Measurements from ENCODE around the gene CTRB1. TPM values are rescaled to one million over a fixed set of nuclear protein-coding genes. Genes with fewer than 3 reads are reported as not detected.
A peak's percentile ranks its signal among the peaks of the same experiment; 100 is the strongest.

CTRB1 gene
- total RNA-seq, 1 experiment from 2014 or later = not detected

DNA sequence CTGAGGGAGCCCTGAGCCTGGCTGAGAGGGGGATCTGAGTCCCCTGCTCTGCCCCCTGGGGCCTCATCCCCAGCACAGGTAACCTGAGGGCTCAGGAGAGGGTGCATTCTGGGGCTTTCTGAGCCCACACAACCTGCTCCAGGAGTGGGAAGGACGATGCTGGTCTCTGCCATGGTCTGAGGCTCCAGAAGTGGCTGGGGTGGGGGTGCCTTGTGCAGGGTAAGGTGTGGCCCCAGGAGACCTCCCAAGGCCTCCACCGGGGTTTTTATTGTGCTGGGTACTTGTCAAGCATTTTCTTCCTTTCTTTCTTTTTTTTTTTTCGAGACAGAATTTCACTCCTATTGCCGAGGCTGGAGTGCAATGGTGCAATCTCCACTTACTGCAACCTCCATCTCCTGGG, 300 bp downstream of the CTRB1 start:
- H3K56ac ChIP-seq (ENCODE audit: insufficient read length, low read depth, low read length) = no peak overlapping the region
- no peaks in the 10 kb centered on the region for H3K4me1 ChIP-seq (ENCODE audit: insufficient read depth, low read length)
- Mint-ChIP-seq H3K9me3 (no peaks in the 10 kb centered on the region), H3K36me3 (ENCODE audit: insufficient read depth in 1 of 3, low read depth in 3 of 3) (no peaks in the 10 kb centered on the region), H3K27me3 (ENCODE audit: low read depth) (no peaks in the 10 kb centered on the region), H3K4me1 (0 out of 4 replicates have a peak, but pooled peaks cover 0 to 5% of the 10 kb centered on the region in 2 experiments), H3K4me3 (no peak overlapping the region), H3K27ac (peak overlapping the region in 1 of 3 experiments; percentile 70; a peak in 1 of 7 replicates)
- H2BK5ac ChIP-seq (ENCODE audit: insufficient read length, low read length) = no peak overlapping the region
- H4K8ac ChIP-seq (replicated peaks; ENCODE audit: insufficient read length, low read depth, low read length) = no peak overlapping the region
- H2AK5ac ChIP-seq (ENCODE audit: insufficient read length, low read length) = no peak overlapping the region
- no peak overlapping the region for H3K27ac ChIP-seq (ENCODE audit: insufficient read length, low read depth, low read length)
- H2BK12ac ChIP-seq (ENCODE audit: insufficient read length, low read depth, low read length) = no peak overlapping the region
- no peak for TF ChIP-seq CTCF (conservative IDR thresholded peaks at IDR 0.05)
- no peak overlapping the region for H3K4me2 ChIP-seq (ENCODE audit: insufficient read depth, insufficient read length, low read length)
- no peaks in the 10 kb centered on the region for H3K27me3 ChIP-seq (ENCODE audit: insufficient read depth, low read length)
- no peak overlapping the region for H2BK120ac ChIP-seq (ENCODE audit: low read depth, low read length, poor library complexity, severe bottlenecking)
- H2BK20ac ChIP-seq (ENCODE audit: low read depth, low read length, poor library complexity, severe bottlenecking) = no peak overlapping the region
- no peak for DNase-seq
- no peak overlapping the region for H3K9ac ChIP-seq (ENCODE audit: extremely low read depth, insufficient read length, low read length)
- no peak overlapping the region for H4K91ac ChIP-seq (ENCODE audit: insufficient read length, low read depth, low read length)
- no peaks in the 10 kb centered on the region for H3K23me2 ChIP-seq (ENCODE audit: insufficient read length, low read depth, low read length, poor library complexity, severe bottlenecking)
- no peak overlapping the region for H2BK15ac ChIP-seq (ENCODE audit: low read depth, low read length)
- H3K23ac ChIP-seq (ENCODE audit: insufficient read length, low read depth, low read length) = no peak overlapping the region
- no peak overlapping the region for H4K5ac ChIP-seq (ENCODE audit: insufficient read length, low read depth, low read length)
- no CpG with 5 or more reads among the region's 4 CpGs for WGBS (ENCODE audit: extremely low coverage, insufficient read length, low lambda C conversion rate)
- no peak overlapping the region for H3K18ac ChIP-seq (ENCODE audit: insufficient read length, low read depth, low read length)
- H3T11ph ChIP-seq (ENCODE audit: low read length) = no peak overlapping the region
- H2AFZ ChIP-seq (ENCODE audit: low read length) = no peak overlapping the region
- H3K79me2 ChIP-seq (ENCODE audit: insufficient read depth, low read length) = no peaks in the 10 kb centered on the region
- no peaks in the 10 kb centered on the region for H3K9me3 ChIP-seq (ENCODE audit: control insufficient read depth, low read depth, low read length)
- no peak overlapping the region for H3K4ac ChIP-seq (ENCODE audit: low read depth, low read length)
- H4K20me1 ChIP-seq (ENCODE audit: control insufficient read depth, insufficient read depth, insufficient read length) = no peaks in the 10 kb centered on the region
- H3K79me1 ChIP-seq (ENCODE audit: insufficient read depth, low read depth, low read length, poor library complexity, severe bottlenecking) = no peaks in the 10 kb centered on the region
- no peak overlapping the region for H3K14ac ChIP-seq (ENCODE audit: insufficient read depth, low read length)

Measured in H9 (cell line).